GM12873 (cell line): Measurements from ENCODE around the gene PZP.

Source experiments
- TF ChIP-seq, protein P1 (sequence below): IDR thresholded peaks from 2 replicates; pipeline ENCODE4 v1.5.1; 2012; ENCODE audit warnings: low read depth, mild to moderate bottlenecking, moderate library complexity, low read length, control low read depth; ENCODE audit not compliant: insufficient read depth; ENCODE audit errors: missing control alignments

Gene PZP

DNA sequence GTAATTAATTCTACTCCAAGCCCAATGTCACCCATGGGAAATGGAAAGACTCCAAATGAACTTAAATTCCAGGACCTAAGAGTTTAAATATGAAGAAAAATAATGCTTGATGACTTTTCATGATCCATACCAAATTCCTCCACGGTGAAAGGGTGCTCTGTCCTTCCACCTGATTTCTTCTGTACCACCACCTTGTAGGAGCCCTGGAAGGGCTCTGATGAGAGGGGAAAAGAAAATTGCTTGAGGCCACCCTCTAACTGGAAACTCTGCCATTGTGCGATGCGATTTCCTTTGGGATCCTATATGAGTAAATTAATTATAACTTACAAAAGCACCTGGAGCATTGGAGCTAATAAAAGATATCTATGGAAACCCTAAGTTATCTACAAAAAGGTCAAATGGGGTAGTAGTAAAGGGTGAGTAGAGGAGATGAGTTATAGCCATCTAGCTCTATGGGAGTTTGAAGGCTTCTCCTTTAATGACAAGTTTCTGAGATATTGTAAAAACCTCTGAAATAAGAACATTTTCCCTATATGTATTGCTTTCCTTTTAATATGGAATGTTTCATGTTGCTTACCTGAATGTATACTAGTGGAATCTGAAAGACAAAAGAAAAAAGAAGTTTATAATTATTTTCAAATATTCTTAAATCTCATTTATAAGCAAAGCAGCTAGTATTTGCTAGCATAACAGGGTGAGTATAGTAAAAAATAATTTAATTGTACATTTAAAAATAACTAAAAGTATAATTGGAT is 98.3 kb downstream of the PZP start:
- TF ChIP-seq, protein P1, sequence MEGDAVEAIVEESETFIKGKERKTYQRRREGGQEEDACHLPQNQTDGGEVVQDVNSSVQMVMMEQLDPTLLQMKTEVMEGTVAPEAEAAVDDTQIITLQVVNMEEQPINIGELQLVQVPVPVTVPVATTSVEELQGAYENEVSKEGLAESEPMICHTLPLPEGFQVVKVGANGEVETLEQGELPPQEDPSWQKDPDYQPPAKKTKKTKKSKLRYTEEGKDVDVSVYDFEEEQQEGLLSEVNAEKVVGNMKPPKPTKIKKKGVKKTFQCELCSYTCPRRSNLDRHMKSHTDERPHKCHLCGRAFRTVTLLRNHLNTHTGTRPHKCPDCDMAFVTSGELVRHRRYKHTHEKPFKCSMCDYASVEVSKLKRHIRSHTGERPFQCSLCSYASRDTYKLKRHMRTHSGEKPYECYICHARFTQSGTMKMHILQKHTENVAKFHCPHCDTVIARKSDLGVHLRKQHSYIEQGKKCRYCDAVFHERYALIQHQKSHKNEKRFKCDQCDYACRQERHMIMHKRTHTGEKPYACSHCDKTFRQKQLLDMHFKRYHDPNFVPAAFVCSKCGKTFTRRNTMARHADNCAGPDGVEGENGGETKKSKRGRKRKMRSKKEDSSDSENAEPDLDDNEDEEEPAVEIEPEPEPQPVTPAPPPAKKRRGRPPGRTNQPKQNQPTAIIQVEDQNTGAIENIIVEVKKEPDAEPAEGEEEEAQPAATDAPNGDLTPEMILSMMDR = no peak

- TF ChIP-seq, protein P1 = no peak
Observed at GRCh38 chr12:9109213-9109522, 99.0 kb downstream of the PZP start.

DNA sequence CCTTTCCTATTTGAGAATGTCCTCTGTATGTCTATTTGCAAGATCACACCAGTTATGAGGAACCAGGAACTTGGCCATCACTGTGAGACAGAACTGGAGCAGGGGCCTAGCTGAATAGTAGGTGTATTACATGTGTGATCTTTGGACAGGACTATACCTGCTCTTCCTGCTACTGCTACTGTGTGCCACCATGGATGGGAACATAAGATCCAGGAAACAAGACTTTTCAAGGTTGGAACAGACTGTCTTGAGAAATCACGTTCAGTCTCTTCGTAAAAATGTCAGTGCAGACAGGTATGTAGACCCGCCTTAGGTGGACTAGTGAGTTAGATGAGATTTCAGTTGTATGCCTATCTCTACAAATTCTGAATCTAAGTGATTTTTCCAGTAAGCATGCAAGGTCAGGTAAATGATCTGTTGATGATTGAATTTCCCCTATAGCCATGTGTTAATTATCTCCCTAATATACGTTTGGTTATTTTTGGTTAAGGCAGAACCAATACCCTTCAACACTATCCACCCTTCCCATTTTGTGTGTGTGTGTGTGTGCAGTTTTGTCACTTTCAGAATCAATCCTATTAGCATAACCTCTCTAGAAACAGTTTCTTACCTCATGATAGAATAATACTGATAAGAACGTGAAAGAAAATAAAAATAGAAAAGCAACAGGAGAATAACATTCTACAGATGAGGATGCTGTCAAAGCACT is 99.5 kb downstream of the PZP start:
- TF ChIP-seq, protein P1 = no peak

DNA sequence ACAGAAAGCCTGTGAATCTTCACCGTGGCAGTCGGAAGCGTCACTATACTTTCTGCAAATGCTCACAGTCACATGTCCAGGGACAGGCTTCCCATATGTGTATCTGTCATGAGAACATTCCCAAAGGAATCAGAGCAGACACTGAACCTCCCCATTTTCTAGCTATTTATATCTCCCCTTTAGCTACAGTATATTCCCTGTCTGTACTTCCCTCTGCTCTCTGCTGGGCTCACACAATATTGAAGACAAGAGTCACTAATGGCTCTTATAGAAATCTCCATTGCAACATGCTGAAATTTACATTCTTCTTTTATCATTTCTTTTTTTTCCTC is 100.7 kb downstream of the PZP start:
- TF ChIP-seq, protein P1 = no peak

DNA sequence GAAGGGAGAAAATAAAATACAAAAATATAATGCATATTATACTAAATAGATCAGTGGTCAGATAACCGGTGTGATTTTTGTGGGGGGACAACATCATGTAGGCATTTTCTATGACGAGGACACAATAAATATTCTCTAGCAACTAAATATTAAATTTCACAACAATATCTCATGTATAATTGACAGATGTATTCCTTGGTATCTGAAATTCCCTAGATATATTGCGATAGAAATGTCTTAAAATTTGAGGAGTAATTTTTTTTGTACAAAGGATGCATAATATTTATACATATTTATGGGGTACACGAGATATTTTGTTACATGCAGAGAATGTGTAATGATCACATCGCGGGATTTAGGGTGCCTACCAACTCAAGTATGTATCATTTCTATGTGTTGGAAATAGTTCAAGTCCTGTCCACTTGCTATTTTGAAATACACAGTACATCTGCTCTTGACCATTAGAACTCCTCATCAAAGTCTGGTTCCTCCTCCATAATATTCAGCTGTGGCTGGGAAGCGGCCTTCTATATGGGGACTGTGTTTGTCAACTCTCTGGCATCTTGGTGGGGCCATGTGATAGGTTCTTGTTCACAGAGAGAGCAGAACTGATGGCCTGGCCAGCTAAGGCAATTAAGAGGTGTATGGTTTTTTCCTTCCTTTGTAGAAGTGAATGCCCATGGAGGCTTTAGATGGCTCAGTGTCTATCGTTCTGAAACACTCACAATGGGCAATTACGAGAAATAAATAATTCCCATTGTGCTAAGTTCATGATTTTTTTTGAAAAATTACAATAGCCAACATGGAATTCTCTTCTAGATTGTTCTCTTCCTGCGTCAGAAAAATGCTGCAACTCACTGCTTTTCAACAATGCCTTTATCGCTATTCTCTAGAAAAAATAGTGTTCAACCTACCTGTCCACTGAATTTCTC is 101.3 kb downstream of the PZP start:
- TF ChIP-seq, protein P1 = no peak

DNA sequence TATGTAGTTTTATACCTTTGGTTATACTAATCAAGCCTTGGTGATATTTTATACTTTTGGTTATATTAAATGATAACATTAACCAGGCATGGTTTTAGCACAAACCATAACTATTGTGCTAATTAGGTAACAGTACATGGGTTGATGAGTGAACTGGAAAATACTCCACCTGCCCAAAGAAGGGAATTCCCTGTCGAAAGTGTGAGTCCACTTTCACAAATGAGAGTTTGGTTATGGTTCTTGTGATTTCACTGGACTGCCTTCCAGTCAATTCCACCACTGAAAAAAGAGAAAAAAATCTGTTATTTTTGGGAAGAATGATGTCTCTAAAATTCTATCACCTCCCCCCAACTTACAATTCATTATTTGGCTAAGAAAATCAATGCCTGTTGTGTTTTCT is 102.1 kb downstream of the PZP start:
- TF ChIP-seq, protein P1 = no peak

DNA sequence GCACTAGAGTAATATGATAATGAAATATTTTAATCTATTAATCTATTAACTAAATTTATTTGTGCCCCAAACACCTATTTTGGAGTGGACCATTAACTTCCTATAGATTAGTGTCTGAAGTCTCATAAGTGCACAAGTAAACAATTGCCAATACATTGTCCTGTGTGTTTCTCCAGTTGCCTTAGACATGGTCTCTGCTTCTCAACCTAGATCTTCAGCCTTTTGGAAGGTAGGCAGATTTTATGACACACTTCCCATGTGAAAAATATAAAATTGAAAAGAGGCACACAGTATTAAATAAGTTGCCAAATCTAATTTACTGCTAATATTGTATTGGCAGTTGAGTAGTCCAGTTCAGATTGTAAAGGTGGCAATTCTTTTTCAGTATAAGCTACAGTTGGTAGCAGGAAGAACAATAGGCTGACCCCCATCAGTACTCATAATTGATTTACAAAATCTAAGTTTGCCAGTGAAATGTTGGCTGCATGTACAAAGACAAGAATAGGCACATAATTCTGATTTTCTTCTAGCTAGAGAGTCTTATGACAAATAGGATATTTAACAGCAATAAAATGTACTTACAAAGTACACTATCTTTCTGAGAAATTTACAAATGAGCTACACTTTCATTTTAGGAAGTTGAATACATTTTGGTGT is 103.3 kb downstream of the PZP start:
- TF ChIP-seq, protein P1 = no peak
